Fibroblast of villous mesenchyme (primary cell): ENCODE data around the gene AJUBA. TPM values are rescaled to one million over a fixed set of nuclear protein-coding genes. Genes with fewer than 3 reads are reported as not detected.
A peak's percentile ranks its signal among the peaks of the same experiment; 100 is the strongest.

Experiments
- DNase-seq: peaks from one replicate; pipeline ENCODE4 v3.0.0-alpha.2; 2010; ENCODE audit warnings: low read depth
- H3K4me3 ChIP-seq: 2 replicates; pipeline ENCODE4 v1.5.1; 2011; ENCODE audit warnings: low read depth, mild to moderate bottlenecking, low read length
- CTCF ChIP-seq: IDR thresholded peaks from 2 replicates; pipeline ENCODE4 v1.5.1; 2012; ENCODE audit warnings: low read depth, mild to moderate bottlenecking, low read length; ENCODE audit not compliant: insufficient read depth
- total RNA-seq: library from RNA; depleted of rRNA; stranded (reverse); fragments of >200 nt; gene quantifications from 2 replicates; pipeline ENCODE4 v1.2.3, GENCODE V29; 2012

Gene AJUBA
- total RNA-seq, 1 donor: 131 TPM

GRCh38 chr14:22977434-22977683 is 5.0 kb downstream of the AJUBA start:
- TF ChIP-seq CTCF: no peak
- H3K4me3 ChIP-seq: peak overlapping the region; percentile 19
- no peak for DNase-seq

DNA sequence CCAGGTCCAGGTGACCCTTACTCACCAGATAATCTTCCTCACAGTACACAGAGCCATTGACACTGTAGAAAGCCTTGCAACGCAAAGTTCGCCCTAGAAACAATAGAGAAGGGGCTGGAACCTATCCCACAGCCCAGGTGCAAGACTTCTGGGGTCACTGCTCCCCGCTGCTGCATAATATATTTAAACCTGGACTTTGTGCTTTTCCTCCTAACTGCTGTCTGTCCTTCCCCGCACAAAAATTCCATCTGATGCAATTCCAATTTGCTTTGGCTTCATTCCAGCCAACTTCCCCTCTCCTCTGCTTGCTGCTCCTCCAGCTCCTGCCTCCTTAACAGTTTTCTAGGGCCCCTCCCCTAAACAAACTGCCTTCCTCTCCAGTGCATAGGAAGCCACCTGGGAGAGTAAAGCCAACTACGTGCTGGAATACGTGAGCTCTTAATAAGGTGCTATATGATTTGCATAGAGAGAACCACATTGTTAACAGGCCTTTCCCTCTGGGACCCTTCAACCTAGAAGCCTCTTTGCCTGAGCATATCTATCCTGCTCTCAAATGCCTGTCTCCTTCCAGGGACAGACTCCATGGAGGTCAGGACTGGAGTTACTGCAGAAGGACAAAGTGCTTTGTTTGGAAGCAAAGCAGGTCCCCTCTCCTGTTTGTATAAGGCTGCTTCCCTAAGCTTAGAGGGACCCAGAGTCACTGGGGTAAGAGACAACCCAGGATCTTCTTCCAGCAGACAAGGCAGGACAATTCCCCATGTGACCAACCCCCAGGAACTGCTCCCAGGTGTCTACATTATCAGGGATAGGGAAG is 5.5 kb downstream of the AJUBA start:
- H3K4me3 ChIP-seq: peak overlapping the region; percentile 24
- TF ChIP-seq CTCF: no peak
- DNase-seq: peak; percentile 72

- H3K4me3 ChIP-seq: no peak overlapping the region
- peak; percentile 74 for DNase-seq
- TF ChIP-seq CTCF: no peak
These were observed 7.6 kb downstream of the AJUBA start for GRCh38 chr14:22974530-22975313.

DNA sequence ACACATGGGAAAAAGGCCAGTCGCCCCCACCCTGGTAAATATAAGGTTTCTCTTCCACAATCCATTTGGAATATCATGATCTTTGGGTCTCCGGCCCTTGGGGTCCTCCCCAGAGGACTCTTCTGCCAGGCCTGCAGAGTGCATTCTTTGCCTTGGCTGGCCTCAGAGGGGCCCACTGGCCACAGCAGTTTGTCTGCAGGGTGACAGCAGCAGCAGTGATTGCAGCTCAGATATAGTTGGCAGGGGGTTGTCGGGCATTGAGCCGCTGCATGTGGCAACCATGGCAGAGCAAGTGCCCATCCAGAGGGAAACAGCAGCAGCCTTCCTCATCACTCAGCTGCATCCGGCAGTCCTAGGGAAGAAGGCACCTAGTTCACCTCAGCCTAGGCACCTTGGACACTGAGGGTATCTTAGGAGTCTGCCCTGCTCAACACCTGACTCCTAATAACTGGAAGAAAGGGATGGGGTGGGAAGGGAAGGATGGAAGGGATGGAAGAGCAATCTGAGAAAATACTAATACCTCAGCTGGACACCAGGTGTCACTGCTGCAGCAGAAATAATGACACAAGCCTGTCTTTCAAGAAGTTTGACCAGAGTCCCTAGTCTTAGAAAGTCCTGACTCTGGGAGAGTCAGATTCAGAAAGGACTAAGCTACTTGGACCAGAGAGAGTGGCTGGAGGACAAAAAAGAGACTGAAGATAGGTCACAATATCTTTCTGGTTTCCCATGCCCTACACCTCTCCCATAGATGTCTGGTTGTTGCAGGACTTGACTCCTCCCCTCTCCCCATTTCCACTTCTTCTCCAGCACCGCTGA is 8.9 kb downstream of the AJUBA start:
- no peak overlapping the region for H3K4me3 ChIP-seq
- DNase-seq: peak; percentile 79
- TF ChIP-seq CTCF: peak; percentile 68

GRCh38 chr14:22972313-22972930 is 9.9 kb downstream of the AJUBA start:
- H3K4me3 ChIP-seq: no peak overlapping the region
- no peak for DNase-seq
- TF ChIP-seq CTCF: no peak

DNA sequence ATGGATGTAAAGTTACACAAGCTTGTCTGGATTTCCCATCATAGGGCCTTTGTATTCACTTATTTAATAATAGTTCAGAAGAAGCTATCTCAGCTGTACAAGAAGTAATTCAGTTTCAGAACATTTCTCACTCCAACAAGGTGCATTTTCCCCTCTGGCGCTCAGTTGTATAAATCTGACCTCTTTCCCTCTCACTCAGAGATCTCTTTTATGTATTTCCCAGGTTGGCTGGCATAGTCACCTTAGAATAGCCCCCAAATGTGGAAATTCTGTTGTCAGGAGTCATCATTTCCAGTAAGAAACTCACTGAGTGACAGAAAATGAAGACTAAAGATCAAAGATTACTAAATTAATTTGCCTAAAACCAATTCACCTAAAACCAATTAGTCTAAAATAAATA is 11.2 kb downstream of the AJUBA start:
- no peak for DNase-seq
- TF ChIP-seq CTCF: no peak
- no peak overlapping the region for H3K4me3 ChIP-seq
